ENCODE results near the gene ACAP3.

The ACAP3 gene

DNA sequence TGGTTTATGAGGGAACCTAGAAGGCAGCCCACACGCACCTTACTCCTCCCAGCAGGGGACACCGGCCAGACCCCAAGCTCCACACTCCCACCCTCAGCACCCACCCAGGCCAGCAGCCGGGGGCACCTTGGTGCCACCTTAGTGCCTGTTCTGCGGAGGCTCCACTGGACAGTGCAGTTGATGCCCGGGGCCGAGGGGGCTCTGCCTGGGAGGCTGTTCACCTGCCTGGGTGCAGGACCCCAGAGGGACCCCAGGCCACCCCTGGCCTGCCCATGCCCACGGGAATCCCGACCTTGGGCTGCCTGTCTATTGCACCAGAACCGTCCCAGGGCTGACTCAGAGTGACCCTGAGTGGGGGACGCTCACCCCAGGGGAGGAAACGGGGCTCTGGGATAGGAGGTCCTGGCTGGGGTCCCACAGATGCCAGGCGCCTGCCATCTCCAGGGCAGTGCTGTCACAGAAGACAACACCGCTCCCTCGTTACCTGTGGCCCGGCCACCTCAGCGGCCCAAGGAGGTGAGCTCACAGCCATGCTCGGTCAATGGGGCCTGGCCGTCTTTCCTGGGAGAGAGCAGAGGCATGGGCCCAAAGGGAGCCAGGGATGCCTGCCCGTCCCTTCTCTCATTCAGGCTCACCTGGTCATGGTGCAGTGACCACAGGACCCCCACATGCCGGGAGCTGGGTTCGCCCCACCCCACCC lies 26.8 kb downstream of the ACAP3 start:
- TF ChIP-seq, protein P1, sequence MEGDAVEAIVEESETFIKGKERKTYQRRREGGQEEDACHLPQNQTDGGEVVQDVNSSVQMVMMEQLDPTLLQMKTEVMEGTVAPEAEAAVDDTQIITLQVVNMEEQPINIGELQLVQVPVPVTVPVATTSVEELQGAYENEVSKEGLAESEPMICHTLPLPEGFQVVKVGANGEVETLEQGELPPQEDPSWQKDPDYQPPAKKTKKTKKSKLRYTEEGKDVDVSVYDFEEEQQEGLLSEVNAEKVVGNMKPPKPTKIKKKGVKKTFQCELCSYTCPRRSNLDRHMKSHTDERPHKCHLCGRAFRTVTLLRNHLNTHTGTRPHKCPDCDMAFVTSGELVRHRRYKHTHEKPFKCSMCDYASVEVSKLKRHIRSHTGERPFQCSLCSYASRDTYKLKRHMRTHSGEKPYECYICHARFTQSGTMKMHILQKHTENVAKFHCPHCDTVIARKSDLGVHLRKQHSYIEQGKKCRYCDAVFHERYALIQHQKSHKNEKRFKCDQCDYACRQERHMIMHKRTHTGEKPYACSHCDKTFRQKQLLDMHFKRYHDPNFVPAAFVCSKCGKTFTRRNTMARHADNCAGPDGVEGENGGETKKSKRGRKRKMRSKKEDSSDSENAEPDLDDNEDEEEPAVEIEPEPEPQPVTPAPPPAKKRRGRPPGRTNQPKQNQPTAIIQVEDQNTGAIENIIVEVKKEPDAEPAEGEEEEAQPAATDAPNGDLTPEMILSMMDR (IDR thresholded peaks at IDR 0.05; ENCODE audit: borderline replicate concordance, control extremely low read depth, extremely low read depth, insufficient read depth, missing control alignments) = no peak
- in situ Hi-C loops (cut with MboI; ENCODE audit: low sequenced_read_pairs, unreplicated experiment) = no loop called here
- no peak for DNase-seq (ENCODE audit: low spot score)

- TF ChIP-seq, protein P1 (IDR thresholded peaks at IDR 0.05; ENCODE audit: borderline replicate concordance, control extremely low read depth, extremely low read depth, insufficient read depth, missing control alignments) = no peak
- no peak for DNase-seq (ENCODE audit: low spot score)
Measured at GRCh38 chr1:1279028-1279427, 28.7 kb downstream of the ACAP3 start.

DNA sequence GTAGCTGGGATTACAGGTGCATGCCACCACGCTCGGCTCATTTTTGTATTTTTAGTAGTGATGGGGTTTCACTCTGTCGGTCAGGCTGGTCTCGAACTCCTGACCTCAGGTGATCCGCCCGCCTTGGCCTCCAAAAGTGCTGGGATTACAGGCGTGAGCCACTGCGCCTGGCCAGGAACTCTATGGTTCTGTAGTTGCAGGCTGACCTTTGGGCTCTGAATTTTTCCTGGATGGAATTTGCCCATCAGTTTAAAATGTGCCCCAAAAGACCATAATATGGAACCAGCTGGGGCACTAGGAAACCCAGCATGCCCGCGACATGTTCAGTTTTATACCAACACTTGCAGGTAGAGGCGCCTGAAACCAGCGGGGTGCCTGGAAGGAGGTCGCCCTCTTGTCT lies 29.1 kb downstream of the ACAP3 start:
- in situ Hi-C loops (cut with MboI; ENCODE audit: low sequenced_read_pairs, unreplicated experiment) = no loop called here
- TF ChIP-seq, protein P1 (IDR thresholded peaks at IDR 0.05; ENCODE audit: borderline replicate concordance, control extremely low read depth, extremely low read depth, insufficient read depth, missing control alignments) = no peak
- DNase-seq (ENCODE audit: low spot score) = no peak

More at GRCh38 chr1:1279028-1279427, 28.7 kb downstream of the ACAP3 start:
- in situ Hi-C loops (cut with MboI; ENCODE audit: low sequenced_read_pairs, unreplicated experiment) = no loop called here

- in situ Hi-C loops (cut with MboI; ENCODE audit: low sequenced_read_pairs, unreplicated experiment) = no loop called here
- DNase-seq (ENCODE audit: low spot score) = no peak
- TF ChIP-seq, protein P1 (IDR thresholded peaks at IDR 0.05; ENCODE audit: borderline replicate concordance, control extremely low read depth, extremely low read depth, insufficient read depth, missing control alignments) = no peak
Measured at GRCh38 chr1:1275836-1276235, 31.9 kb downstream of the ACAP3 start.

DNA sequence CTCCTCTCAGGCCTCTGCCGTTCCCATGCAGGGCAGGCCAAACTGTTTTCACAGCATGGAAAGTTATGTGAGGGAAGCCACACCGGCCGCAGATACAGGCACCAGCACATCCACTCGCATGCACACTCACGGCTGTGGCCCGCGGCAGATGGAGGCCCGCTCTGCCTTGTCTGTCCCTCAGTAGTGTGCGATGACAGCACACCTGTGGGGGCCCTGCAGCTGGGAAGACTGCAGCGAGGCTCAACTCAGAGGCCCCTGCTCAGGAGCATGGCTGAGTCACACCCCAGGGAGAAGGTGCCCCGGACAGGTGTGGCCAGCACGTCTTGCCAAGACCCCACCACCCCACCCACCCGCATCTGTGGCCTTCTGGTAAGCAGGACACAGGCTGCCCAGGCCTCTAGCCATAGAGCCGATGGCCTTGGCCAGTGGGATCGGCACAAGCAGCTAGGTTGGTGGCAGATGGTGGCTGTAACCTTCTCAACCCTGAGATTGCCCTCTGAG lies 32.7 kb downstream of the ACAP3 start:
- in situ Hi-C loops (cut with MboI; ENCODE audit: low sequenced_read_pairs, unreplicated experiment) = loop anchor here (25.0 kb wide), 1 partner anchor 388 kb away; no protein-coding TSS in a partner anchor
- TF ChIP-seq, protein P1 (IDR thresholded peaks at IDR 0.05; ENCODE audit: borderline replicate concordance, control extremely low read depth, extremely low read depth, insufficient read depth, missing control alignments) = no peak
- DNase-seq (ENCODE audit: low spot score) = no peak

DNA sequence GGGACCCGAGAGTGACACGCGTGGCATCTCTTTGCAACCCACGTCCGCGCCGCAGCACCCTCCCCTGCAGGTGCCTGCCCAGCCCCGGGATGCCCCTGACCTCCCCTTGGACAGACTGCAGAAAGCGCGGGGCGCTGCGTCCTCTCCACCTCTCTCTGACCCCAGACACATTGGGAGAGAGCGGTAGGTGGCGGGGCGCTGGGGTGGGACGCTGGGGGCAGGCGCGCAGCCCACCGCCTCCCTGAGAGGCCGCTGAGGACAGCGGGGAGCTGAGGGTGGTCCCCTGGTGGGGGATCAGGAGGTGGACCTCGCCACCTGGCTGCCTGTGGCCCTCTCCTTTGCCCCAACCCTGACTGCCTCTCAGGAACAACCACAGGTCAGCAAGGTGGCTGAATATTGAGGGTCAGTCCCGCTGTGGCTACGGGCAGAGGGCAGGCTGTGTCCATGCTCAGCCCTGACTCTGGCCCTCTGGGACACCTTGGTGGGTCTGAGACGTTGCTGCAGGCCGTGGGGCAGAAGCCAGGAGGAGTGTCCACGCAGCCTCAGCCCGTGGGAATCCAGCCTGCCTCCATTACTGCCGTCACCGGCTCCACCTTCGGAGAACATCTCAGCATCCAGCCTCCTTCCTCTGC lies 33.3 kb downstream of the ACAP3 start:
- TF ChIP-seq, protein P1 (IDR thresholded peaks at IDR 0.05; ENCODE audit: borderline replicate concordance, control extremely low read depth, extremely low read depth, insufficient read depth, missing control alignments) = no peak

More for the DNA sequence above, 33.3 kb downstream of the ACAP3 start:
- DNase-seq (ENCODE audit: low spot score) = no peak
- in situ Hi-C loops (cut with MboI; ENCODE audit: low sequenced_read_pairs, unreplicated experiment) = loop anchor here (25.0 kb wide), 1 partner anchor 387 kb away; no protein-coding TSS in a partner anchor

Data from GM13976 (cell line).